GM18499 (cell line): ENCODE measurements around the gene BPIFA2.
"Not testable (repeated sequence)": the region's sequence is repeated elsewhere in the genome, so short reads cannot be mapped to it uniquely, and the experiment has no call there.

Source experiments
- ATAC-seq: cut with Tn5 transposase; IDR thresholded peaks from one replicate; pipeline ENCODE4 v1.9.1; 2021; ENCODE audit warnings: moderate number of reproducible peaks; ENCODE audit not compliant: insufficient read depth, unreplicated experiment

The BPIFA2 gene

GRCh38 chr20:33159713-33160112, 8.2 kb upstream of the BPIFA2 start:
- no peak for ATAC-seq

DNA sequence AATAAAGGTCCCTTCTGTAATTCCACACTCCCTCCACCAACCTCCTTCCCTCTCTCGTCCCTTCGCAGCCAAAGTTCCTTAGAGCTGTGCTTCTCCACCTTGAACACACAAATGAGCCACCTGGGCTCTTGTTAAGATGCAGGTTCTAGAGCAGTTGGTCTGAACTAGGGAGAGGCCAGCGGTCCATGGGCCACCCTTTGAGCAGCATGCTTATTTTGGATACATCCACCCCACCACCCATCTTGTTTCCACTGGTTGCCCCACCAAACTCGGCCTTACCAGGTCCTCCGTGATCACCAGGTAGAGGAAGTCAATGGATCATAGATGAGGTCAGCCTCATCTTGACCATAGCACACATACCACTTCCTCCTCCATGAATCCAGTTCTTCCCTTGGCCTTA, 7.3 kb upstream of the BPIFA2 start:
- no peak for ATAC-seq

DNA sequence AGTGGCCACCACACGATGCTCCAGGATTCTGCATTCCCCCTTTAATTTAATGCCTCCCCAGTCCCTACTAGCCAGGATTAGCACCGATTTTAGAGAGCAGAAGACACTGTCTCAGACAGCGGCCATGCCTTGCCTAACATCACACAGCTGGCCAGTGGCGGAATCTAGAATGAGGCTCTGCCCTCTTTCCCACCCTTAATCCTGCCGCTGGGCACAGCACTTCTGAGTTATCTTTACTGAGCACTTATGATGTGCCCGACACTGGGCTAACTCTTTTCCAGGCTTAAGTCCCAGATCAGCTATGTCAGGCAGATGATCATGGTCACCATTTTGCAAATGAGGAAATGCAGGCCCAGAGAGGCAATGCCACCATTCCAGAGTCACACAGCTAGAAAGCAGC, 5.6 kb upstream of the BPIFA2 start:
- no peak for ATAC-seq

DNA sequence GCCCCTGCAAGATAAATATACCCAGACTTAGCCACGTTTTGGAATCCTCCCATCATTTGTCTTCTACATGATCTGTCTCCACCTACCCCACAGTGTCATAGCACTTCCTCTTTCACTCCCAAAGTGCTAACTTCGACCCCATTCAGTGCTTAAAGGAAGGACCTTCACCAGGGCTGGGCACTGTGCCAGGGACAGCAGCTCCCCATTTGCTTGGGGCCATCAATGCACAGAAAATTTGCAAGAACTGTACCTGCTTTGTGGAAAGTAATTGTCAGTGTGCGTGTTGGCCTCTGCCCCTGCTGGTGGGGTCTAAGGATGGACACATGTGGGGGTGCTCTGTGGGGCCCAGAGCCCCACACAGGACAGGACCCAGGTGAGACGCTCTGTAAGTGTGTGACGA, 5.2 kb upstream of the BPIFA2 start:
- no peak for ATAC-seq

DNA sequence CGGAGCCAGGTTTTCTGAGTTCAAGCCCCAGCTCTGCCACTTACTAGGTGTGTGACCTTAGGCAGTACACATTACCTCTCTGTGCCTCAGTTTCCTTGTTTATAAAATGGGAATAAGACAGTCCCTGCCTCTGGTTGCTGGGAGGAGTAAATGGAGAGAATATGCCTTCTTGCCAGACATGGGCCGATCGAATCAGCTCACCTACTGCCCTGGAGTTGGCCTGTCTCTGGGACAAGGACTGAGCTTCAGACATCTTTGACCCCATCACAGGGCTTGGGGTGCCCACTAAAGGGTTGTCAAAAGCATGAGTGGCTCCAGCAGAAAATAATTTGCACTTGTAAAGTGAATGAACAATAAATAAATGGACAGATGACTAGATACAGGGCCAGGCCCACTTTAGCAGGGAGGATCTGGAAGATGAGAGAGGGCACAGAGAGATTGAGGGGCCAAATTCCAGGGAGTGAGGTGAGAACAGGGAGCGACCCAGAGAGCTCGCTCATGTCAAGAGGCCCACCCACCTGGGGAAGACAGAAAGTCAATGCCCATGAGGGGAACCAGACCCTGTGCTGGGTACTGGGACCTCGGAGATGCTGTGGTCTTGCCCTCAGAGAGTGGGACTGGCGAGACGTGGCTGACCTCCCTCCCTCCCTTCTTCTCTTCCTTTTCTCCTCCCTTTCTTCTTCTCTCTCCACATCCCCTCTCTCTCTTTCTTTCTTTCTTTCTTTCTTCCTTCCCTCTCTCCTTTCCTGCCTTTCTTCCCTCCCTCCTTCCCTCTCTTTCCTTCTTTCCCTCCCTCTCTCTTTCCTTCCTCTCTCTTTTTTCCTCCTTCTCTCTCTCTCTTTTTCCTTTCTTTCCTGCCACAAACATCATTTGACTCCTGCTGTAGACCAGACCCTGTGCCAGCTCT, 3.9 kb upstream of the BPIFA2 start:
- no peak for ATAC-seq

GRCh38 chr20:33164763-33165095, 3.2 kb upstream of the BPIFA2 start:
- ATAC-seq: no peak

DNA sequence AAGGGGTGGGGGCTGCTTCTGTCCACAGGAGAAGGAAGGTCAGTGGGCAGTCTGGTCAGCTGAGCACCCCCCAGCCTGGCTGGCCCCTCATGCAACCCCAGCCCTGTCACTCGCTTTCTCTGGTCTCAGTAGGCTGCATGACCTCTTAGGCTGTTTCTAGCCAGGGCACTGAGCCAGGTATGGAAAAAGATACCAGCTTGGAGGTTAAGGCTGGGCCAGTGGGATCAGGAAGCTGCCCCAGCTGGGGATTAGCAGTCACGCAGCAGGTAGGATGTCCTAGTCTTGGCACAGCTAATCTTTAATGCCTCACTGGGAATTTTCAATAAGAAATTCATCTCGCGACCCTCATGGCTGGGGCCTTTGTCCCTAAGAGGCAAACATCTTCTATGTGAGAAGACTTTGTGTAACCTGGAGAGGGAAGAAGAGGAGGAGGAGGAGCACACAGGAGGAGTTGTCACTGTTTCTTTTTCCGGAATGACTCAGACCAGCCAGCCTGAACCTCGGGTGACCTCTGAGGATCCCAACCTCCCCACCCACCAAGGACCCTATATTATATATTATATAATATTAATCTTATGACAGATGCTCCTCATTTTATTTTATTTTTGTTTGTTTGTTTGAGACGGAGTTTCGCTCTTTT, 2.4 kb upstream of the BPIFA2 start:
- ATAC-seq: no peak

DNA sequence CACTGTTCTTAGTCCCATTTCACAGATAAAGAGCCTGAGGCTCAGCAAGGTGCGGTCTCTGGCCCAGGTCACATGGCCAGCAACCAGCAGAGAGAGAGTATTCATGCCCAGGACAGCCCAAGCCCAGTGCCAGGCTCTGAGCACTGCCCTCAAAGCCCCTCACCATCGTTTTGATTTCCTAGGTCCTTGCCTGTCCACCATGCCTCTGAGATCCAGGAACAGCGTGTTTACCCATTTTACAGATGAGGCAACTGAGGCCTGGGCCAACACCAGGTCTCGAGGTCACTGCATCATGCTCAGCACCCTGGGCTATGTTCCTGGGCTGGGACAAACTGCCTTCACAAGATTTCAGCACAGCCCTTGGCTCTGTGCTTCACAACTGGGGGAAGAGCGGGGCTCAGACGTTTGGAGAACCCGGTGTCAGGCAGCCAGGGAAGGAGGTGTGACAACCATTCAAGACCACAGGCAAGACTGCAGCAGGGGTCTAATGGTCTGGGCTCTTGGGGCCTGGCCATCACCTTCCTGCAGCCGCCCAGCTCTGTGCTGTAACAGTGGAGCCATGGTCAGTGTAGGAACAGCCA, 1.3 kb upstream of the BPIFA2 start:
- ATAC-seq: no peak

GRCh38 chr20:33169176-33169794, 1.3 kb downstream of the BPIFA2 start:
- ATAC-seq: no peak

DNA sequence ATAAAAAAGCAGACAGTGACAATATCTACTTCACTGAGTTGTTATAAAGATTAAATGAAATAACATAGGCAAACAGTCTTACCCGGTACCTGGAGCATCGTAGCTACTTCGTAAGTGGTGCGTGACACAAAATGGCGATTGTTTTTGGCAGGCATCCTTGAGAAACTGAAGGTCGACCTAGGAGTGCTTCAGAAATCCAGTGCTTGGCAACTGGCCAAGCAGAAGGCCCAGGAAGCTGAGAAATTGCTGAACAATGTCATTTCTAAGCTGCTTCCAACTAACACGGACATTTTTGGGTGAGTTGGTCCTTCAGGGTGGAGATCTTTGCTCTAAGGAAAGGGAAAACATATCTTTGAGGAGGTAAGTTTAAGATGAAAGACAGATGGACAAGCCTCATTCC, 4.8 kb downstream of the BPIFA2 start:
- ATAC-seq: no peak

DNA sequence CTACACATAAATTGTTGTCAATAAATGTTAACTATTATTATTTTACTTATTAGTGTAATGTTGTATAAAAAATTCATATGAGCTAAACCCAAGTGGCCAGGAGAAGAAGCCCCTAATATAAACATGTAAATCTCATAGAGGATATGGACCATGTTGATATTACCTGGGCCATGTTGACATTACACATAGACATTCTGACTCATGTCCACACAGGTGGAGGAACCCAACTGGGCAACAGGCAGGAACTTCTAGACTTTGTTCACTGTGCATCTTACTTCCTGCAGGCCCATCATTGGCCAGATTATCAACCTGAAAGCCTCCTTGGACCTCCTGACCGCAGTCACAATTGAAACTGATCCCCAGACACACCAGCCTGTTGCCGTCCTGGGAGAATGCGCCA, 7.2 kb downstream of the BPIFA2 start:
- no peak for ATAC-seq

- ATAC-seq: no peak
These were observed 8.1 kb downstream of the BPIFA2 start for GRCh38 chr20:33176101-33176500.

DNA sequence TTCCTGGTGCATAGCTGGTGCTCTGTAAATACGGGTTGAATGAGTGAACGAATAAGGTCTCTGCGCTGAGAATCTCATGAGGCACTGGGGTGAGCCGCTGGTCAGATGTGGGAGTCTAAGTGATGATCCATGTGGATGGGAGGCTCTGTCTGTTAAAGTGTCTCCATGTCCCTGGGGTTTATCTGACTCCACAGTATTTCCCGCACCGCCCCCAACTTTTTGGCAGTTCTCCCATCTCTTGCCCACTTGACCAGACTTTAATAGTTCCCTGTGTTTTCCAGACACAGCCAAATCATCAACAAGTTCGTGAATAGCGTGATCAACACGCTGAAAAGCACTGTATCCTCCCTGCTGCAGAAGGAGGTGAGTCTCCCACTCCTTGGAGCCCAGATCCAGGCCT, 9.9 kb downstream of the BPIFA2 start:
- ATAC-seq: no peak

GRCh38 chr20:33178726-33179125, 10.8 kb downstream of the BPIFA2 start:
- ATAC-seq: no peak

DNA sequence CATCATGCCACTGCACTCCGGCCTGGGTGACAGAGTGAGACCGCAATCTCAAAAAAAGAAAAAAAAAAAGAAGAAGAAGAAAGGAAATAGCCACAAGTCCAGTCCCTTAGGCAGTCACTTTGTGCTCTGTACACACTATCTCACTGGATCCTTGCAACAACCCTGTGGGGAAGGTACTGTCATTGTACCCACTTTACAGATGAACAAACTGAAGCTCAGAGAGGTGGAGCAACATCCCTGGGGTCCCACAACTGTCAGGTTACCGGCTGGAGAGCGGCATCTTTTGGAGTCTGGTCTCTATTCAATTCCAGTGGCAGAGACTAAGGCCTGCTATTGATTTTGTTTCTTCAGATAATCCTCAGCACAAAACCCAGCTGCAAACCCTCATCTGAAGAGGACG, 12.2 kb downstream of the BPIFA2 start:
- ATAC-seq: no peak

DNA sequence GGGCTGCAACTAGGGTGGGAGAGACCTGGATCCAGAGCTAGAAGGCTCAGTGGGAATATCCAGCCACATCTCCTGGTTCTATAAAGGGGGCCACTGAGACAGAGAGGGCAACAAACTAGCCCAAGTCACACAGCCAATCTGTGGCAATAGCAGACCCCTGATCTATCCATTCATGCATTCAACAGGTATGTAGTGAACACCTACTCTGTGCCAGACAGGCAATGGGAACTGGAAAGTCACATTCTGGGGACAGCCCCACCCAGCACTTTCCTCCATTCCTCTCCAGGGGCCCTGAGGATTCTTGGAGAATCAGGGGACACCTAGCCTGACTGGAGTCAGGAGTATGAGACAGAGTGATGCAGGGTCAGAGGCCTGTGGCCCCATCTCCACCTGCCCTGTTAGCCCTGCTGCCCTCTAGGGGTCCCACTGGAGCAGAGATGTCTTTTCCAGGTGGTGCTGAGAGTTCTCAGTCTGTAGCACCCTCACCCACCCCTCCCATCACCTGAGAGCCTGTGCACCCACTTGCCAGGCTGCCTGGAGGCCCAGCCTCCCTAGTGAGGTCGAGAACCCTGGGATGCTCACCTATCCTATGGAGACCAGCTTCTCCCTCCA, 13.6 kb downstream of the BPIFA2 start:
- ATAC-seq: no peak

GRCh38 chr20:33183312-33183711, 15.4 kb downstream of the BPIFA2 start:
- no peak for ATAC-seq

GRCh38 chr20:33185031-33185590, 17.2 kb downstream of the BPIFA2 start:
- ATAC-seq: not testable (repeated sequence)

DNA sequence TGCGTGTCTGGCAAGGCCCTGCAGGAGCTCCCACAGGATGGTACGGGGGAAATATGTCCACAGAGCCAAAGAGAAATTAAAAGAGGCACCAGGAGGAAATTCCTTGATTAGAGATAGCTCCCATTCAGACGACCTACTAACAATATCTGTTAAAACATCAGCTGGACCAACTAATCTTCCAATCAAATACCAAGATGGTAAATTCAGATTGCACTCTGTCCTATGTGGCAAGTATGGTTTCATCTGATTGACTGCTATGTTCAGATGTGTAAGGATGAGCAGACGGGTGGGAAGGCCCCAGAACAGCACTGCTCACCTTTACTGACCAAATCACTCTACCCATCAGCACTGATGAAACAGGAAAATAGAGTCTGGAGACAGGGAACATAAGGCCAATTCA, 19.5 kb downstream of the BPIFA2 start:
- no peak for ATAC-seq

- ATAC-seq: no peak
These were observed 20.5 kb downstream of the BPIFA2 start for GRCh38 chr20:33188421-33188820.
